Karpas-422 (cell line): ENCODE results near the gene MYO1C. TPM values are rescaled to one million over a fixed set of nuclear protein-coding genes. Genes with fewer than 3 reads are reported as not detected.
"Not testable (repeated sequence)": the region's sequence is repeated elsewhere in the genome, so short reads cannot be mapped to it uniquely, and the experiment has no call there.

Experiments used
- DNase-seq: peaks from one replicate; pipeline ENCODE4 v3.0.0-alpha.2; 2015
- H2AFZ ChIP-seq: fragments of 200-600 bp; sonication (generic); 2 replicates; pipeline ENCODE4 v1.6.1; 2014; ENCODE audit warnings: antibody characterized with exemption, low read length, mixed read lengths
- H3K27ac ChIP-seq: fragments of 200-600 bp; sonication (generic); 2 replicates; pipeline ENCODE4 v1.5.1; 2014; ENCODE audit warnings: mild to moderate bottlenecking, low read length, moderate library complexity
- H3K27me3 ChIP-seq: fragments of 200-600 bp; sonication (generic); 2 replicates; pipeline ENCODE4 v1.6.1; 2014; ENCODE audit warnings: low read length, mixed read lengths
- H3K36me3 ChIP-seq: fragments of 200-600 bp; sonication (generic); 2 replicates; pipeline ENCODE4 v1.6.1; 2014; ENCODE audit warnings: low read length, mixed read lengths; ENCODE audit not compliant: insufficient read depth
- H3K4me1 ChIP-seq: fragments of 200-600 bp; sonication (generic); 2 replicates; pipeline ENCODE4 v1.6.1; 2014; ENCODE audit warnings: mild to moderate bottlenecking, low read length, mixed read lengths
- H3K4me2 ChIP-seq: fragments of 200-600 bp; sonication (generic); 2 replicates; pipeline ENCODE4 v1.6.1; 2014; ENCODE audit warnings: low read length, low read depth, mild to moderate bottlenecking; ENCODE audit not compliant: poor library complexity, severe bottlenecking
- H3K4me3 ChIP-seq: fragments of 200-600 bp; sonication (generic); 2 replicates; pipeline ENCODE4 v1.5.1; 2014; ENCODE audit warnings: mild to moderate bottlenecking, antibody characterized with exemption, low read length, mixed read lengths
- H3K79me2 ChIP-seq: fragments of 200-600 bp; sonication (generic); 2 replicates; pipeline ENCODE4 v1.6.1; 2014; ENCODE audit warnings: mild to moderate bottlenecking, low read length, mixed read lengths
- H3K9ac ChIP-seq: fragments of 200-600 bp; sonication (generic); 2 replicates; pipeline ENCODE4 v1.6.0; 2014; ENCODE audit warnings: low read length
- H3K9me2 ChIP-seq: fragments of 200-600 bp; sonication (generic), shearing (Covaris generic); replicated peaks from 2 replicates; pipeline ENCODE4 v1.6.0; 2014; ENCODE audit warnings: mild to moderate bottlenecking, low read length, moderate library complexity; ENCODE audit not compliant: insufficient read depth
- H3K9me3 ChIP-seq: fragments of 300-700, 200-600 bp; sonication (generic); 2 replicates; pipeline ENCODE4 v1.6.1; 2014; ENCODE audit warnings: low read length, mixed read lengths
- H4K20me1 ChIP-seq: fragments of 200-600 bp; sonication (generic); 2 replicates; pipeline ENCODE4 v1.6.1; 2014; ENCODE audit warnings: mild to moderate bottlenecking, antibody characterized with exemption, low read length, low read depth; ENCODE audit not compliant: insufficient read depth
- total RNA-seq: library from RNA; depleted of rRNA; stranded (reverse); fragments of >200 nt; shearing (Covaris generic); gene quantifications from 2 replicates; pipeline ENCODE4 v1.2.3, GENCODE V29; 2014; ENCODE audit warnings: low replicate concordance

MYO1C gene
- total RNA-seq, 1 experiment from 2014 or later = 14.7 TPM

DNA sequence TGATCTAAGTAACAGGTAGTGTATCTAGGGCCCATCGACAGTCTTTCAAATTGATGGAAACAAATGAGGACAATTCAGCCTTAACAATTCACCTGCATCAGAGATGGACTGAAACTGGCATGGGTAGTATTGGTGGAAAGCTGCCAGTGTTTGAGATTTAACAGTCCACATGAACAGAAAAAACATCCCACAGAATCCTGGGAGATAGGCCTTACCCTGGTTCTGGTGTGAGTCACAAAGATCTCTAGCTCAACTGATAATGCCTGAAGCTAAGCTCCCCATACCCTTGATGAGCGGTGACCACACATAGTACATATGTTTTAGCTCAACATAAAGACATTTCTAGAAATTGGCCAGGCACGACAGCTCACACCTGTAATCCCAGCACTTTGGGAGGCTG is 58.3 kb downstream of the MYO1C start:
- Histone ChIP-seq H4K20me1 (peaks cover 15% of the 10 kb centered on the region), H3K9me2 (no peaks in the 10 kb centered on the region), H3K27ac (no peak overlapping the region), H3K36me3 (peaks cover 40% of the 10 kb centered on the region), H3K4me3 (no peak overlapping the region), H2AFZ (no peak overlapping the region), H3K4me2 (no peak overlapping the region), H3K9ac (no peak overlapping the region), H3K9me3 (no peaks in the 10 kb centered on the region), H3K79me2 (peaks cover 84% of the 10 kb centered on the region), H3K4me1 (no peaks in the 10 kb centered on the region), H3K27me3 (no peaks in the 10 kb centered on the region)
- no peak for DNase-seq

DNA sequence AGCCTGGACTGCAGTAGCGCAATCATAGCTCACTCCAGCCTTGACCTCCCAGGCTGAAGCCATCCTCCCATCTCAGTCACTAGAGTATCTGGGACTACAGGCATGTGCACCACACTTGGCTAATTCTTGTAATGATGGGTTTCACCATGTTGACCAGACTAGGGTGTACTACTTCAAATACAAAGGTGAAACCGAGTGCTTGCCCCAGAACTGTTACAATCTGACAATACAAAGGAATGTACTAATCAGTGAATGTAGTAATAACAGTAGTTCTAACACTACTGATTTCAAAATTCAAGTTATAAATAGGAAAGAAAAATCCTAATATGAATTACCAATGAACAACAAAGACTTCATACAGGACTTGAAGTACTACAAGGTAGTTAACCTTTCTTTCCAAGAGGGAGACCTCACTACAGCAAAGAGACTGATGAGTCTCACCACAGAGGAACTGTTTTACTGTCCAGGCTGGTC is 60.8 kb downstream of the MYO1C start:
- Histone ChIP-seq H3K4me2 (no peak overlapping the region), H3K79me2 (peaks cover 70% of the 10 kb centered on the region), H2AFZ (no peak overlapping the region), H3K27ac (no peak overlapping the region), H3K4me3 (no peak overlapping the region), H3K4me1 (no peaks in the 10 kb centered on the region), H3K36me3 (peaks cover 32% of the 10 kb centered on the region), H3K9ac (no peak overlapping the region), H3K9me2 (no peaks in the 10 kb centered on the region), H4K20me1 (peaks cover 10% of the 10 kb centered on the region), H3K27me3 (no peaks in the 10 kb centered on the region), H3K9me3 (no peaks in the 10 kb centered on the region)
- DNase-seq = peak; percentile 32

- Histone ChIP-seq H3K36me3 (peaks cover 21% of the 10 kb centered on the region; the same call in 1 of the 2 replicates), H3K4me2 (no peak overlapping the region), H3K9me3 (no peaks in the 10 kb centered on the region), H3K79me2 (peaks cover 13% of the 10 kb centered on the region), H3K9ac (no peak overlapping the region), H3K27me3 (no peaks in the 10 kb centered on the region), H2AFZ (no peak overlapping the region), H4K20me1 (0 out of 2 replicates have a peak, but pooled peaks cover 6% of the 10 kb centered on the region), H3K4me3 (no peak overlapping the region), H3K4me1 (no peaks in the 10 kb centered on the region), H3K9me2 (no peaks in the 10 kb centered on the region), H3K27ac (no peak overlapping the region)
- no peak for DNase-seq
Measured at GRCh38 chr17:1423456-1424135, 68.9 kb downstream of the MYO1C start.

GRCh38 chr17:1422885-1423284 is 69.6 kb downstream of the MYO1C start:
- Histone ChIP-seq H3K27me3 (no peaks in the 10 kb centered on the region), H3K4me2 (no peak overlapping the region), H3K4me1 (no peaks in the 10 kb centered on the region), H4K20me1 (0 out of 2 replicates have a peak, but pooled peaks cover 6% of the 10 kb centered on the region), H3K4me3 (no peak overlapping the region), H2AFZ (no peak overlapping the region), H3K9me3 (no peaks in the 10 kb centered on the region), H3K79me2 (peaks cover 13% of the 10 kb centered on the region), H3K9ac (no peak overlapping the region), H3K27ac (no peak overlapping the region), H3K9me2 (no peaks in the 10 kb centered on the region), H3K36me3 (peaks cover 23% of the 10 kb centered on the region; the same call in 1 of the 2 replicates)
- DNase-seq = no peak

DNA sequence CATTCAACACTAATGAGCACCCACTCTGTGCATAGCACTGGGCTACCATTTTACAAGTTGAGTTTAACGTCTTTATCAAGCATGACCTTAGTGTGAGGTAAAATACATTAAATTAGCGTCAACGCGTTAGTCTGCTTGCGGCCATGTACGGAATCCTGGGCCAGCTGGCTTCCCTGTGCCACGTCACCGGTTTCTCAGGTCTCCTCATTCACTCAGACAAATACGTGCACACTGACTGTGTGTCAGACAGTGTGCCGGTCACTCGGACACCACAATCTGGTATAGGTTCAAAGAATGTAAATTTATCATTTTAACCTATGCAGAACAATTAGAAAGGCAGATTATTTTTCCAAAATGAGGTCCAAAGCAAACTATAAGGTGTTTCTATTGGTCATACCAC is 71.0 kb downstream of the MYO1C start:
- Histone ChIP-seq H4K20me1 (0 out of 2 replicates have a peak, but pooled peaks cover 6% of the 10 kb centered on the region), H2AFZ (no peak overlapping the region), H3K36me3 (peaks cover 24% of the 10 kb centered on the region; the same call in 1 of the 2 replicates)

DNA sequence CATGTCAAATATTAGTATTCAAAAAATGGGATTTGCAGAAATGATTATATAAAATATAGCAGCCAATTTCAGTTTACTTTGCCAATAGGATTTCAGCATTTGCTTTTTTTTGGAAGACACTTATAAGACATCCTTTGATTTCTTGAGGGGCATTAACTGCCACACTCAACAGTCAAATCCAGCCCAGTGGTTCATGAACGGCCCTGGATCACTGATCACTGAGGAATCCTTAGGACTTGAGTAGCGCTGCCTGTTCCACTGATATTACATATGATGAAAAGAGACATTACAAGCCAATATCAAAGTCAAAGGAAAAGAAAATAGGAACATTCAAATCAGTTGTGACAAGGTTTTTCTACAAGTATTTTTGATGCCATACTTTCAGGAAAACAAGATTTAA is 71.5 kb downstream of the MYO1C start:
- Histone ChIP-seq H3K36me3 (peaks cover 21% of the 10 kb centered on the region; the same call in 1 of the 2 replicates), H3K9me2 (no peaks in the 10 kb centered on the region), H3K9ac (no peak overlapping the region), H3K4me3 (no peak overlapping the region), H2AFZ (no peak overlapping the region), H3K4me2 (no peak overlapping the region), H4K20me1 (0 out of 2 replicates have a peak, but pooled peaks cover 6% of the 10 kb centered on the region), H3K27ac (no peak overlapping the region), H3K9me3 (no peaks in the 10 kb centered on the region), H3K4me1 (no peaks in the 10 kb centered on the region), H3K27me3 (no peaks in the 10 kb centered on the region), H3K79me2 (peaks cover 6% of the 10 kb centered on the region; the same call in 1 of the 2 replicates)
- no peak for DNase-seq

More for the DNA sequence above, 71.0 kb downstream of the MYO1C start:
- no peak overlapping the region for H3K4me2 ChIP-seq
- no peak overlapping the region for H3K4me3 ChIP-seq
- DNase-seq = no peak
- no peaks in the 10 kb centered on the region for H3K9me2 ChIP-seq
- no peak overlapping the region for H3K9ac ChIP-seq
- no peaks in the 10 kb centered on the region for H3K4me1 ChIP-seq
- H3K79me2 ChIP-seq = peaks cover 9% of the 10 kb centered on the region; the same call in 1 of the 2 replicates
- H3K27ac ChIP-seq = no peak overlapping the region
- no peaks in the 10 kb centered on the region for H3K27me3 ChIP-seq
- H3K9me3 ChIP-seq = no peaks in the 10 kb centered on the region

- Histone ChIP-seq H3K4me3 (no peak overlapping the region), H3K27me3 (no peaks in the 10 kb centered on the region), H3K9me2 (no peaks in the 10 kb centered on the region), H3K9ac (no peak overlapping the region), H3K27ac (no peak overlapping the region), H4K20me1 (0 out of 2 replicates have a peak, but pooled peaks cover 6% of the 10 kb centered on the region), H3K79me2 (no peaks in the 10 kb centered on the region), H3K36me3 (peaks cover 18% of the 10 kb centered on the region; the same call in 1 of the 2 replicates), H3K9me3 (no peaks in the 10 kb centered on the region), H2AFZ (no peak overlapping the region), H3K4me1 (no peaks in the 10 kb centered on the region), H3K4me2 (no peak overlapping the region)
- no peak for DNase-seq
Measured at GRCh38 chr17:1420163-1420562, 72.3 kb downstream of the MYO1C start.

- not testable (repeated sequence) for H4K20me1 ChIP-seq
Measured at GRCh38 chr17:1418476-1418875, 74.0 kb downstream of the MYO1C start.

More at GRCh38 chr17:1418476-1418875, 74.0 kb downstream of the MYO1C start:
- not testable (repeated sequence) for H3K4me2 ChIP-seq, H3K4me1 ChIP-seq, H3K9me3 ChIP-seq, H3K27ac ChIP-seq, H3K4me3 ChIP-seq, H2AFZ ChIP-seq, H3K79me2 ChIP-seq, DNase-seq, H3K9ac ChIP-seq, H3K9me2 ChIP-seq, H3K27me3 ChIP-seq
- peaks cover 14% of the 10 kb centered on the region; the same call in 1 of the 2 replicates for H3K36me3 ChIP-seq
